ENCODE data around the gene CMTM5. TPM values are rescaled to one million over a fixed set of nuclear protein-coding genes. Genes with fewer than 3 reads are reported as not detected.

The CMTM5 gene
- polyA plus RNA-seq, 6 donors from 2014 or later, result 0.36 to 2.5 (median 1.6) TPM; not detected in 2

- Mint-ChIP-seq H3K36me3 (peaks cover 0 to 22% of the 10 kb centered on the region in 2 donors), H3K4me1 (peaks cover 10 to 12% (median 11%) of the 10 kb centered on the region in 3 donors), H3K27me3 (peaks cover 57 to 86% (median 85%) of the 10 kb centered on the region in 3 donors), H3K27ac (no peak overlapping the region), H3K4me3 (peak overlapping the region; percentile 7 to 88 (median 78)), H3K9me3 (peaks cover 0 to 4% (median 0%) of the 10 kb centered on the region in 7 donors)
- no peak for DNase-seq
- ATAC-seq (ENCODE audit: low read depth in 2 of 2), result no peak
Measured at GRCh38 chr14:23351681-23352505, 25.0 kb upstream of the CMTM5 start.

DNA sequence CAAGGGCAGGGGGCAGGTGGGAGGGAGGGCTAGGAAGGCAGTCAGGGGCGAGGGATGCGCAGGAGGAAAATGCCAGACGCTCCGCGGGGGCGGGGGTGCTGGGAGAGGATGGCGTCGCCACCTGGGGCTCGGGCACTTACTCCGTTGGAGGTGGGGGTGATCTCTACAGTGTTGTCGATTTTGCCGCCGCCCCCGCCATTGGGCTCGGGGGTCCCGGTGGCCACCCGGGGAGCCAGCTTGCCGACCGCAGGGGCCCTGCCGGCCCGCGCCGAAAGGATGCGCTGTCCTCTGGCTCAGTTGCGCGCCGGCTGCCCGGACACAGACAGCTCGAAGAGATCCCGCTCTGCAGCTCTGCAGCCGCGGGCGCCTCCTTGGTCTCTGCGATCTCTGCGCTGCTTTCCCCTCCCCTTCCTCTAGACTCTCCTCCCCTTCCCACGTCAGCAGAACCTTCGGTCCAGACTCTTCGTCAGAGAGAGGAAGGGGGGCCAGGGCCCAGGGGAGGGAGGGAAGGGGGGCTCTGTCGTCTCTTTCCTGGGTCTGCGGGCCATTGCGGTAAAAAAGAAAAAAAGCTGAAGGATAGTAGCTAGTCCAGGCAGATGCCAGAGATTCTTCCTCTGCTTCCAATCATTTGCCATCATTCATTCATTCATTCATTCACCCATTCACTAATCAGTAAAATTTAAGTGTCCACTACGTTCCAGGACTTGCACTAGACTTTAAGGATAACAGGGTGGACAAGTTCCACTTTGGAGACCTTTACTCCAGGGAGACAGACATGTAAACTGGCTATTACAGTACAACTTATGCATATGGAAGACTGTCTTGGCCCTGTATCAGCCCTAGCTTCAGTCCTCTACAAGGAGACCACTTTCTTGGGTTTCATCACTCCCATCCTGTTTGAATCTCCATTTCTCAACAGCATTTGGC, 24.1 kb upstream of the CMTM5 start, which contains the start of gene SLC22A17:
Gene SLC22A17, minus strand, starts transcription at position 382 of the 927 bp plus-strand sequence.
- peaks cover 10 to 12% (median 11%) of the 10 kb centered on the region in 3 donors for H3K4me1 Mint-ChIP-seq
- H3K4me3 Mint-ChIP-seq, result peak within 1 kb of the TSS; percentile 39 to 88 (median 82)
- H3K27ac Mint-ChIP-seq, result peak within 1 kb of the TSS in 1 of 6 donors; percentile 69
- peak; percentile 36 for DNase-seq
- H3K36me3 Mint-ChIP-seq, result peaks cover 0 to 22% of the 10 kb centered on the region in 2 donors
- H3K27me3 Mint-ChIP-seq, result peaks cover 57 to 82% (median 78%) of the 10 kb centered on the region in 3 donors
- peak; percentile 81 to 82 for ATAC-seq (ENCODE audit: low read depth in 2 of 2)
- H3K9me3 Mint-ChIP-seq, result peaks cover 0 to 4% (median 0%) of the 10 kb centered on the region in 7 donors

- ATAC-seq (ENCODE audit: low read depth in 2 of 2) (no peak), DNase-seq (no peak)
- H3K27me3 Mint-ChIP-seq, result peaks cover 61 to 77% (median 71%) of the 10 kb centered on the region in 3 donors
- peaks cover 10 to 12% (median 11%) of the 10 kb centered on the region in 3 donors for H3K4me1 Mint-ChIP-seq
- peak overlapping the region; percentile 39 to 88 (median 82) for H3K4me3 Mint-ChIP-seq
- H3K36me3 Mint-ChIP-seq, result peaks cover 0 to 22% of the 10 kb centered on the region in 2 donors
- H3K9me3 Mint-ChIP-seq, result peaks cover 0 to 4% (median 0%) of the 10 kb centered on the region in 7 donors
- H3K27ac Mint-ChIP-seq, result peak overlapping the region in 1 of 6 donors; percentile 69
Measured at GRCh38 chr14:23353433-23353780, 23.4 kb upstream of the CMTM5 start.

GRCh38 chr14:23354990-23355389, 21.9 kb upstream of the CMTM5 start:
- ATAC-seq (ENCODE audit: low read depth in 2 of 2) (no peak), DNase-seq (no peak)
- peaks cover 0 to 4% (median 0%) of the 10 kb centered on the region in 7 donors for H3K9me3 Mint-ChIP-seq
- H3K36me3 Mint-ChIP-seq, result peaks cover 0 to 22% of the 10 kb centered on the region in 2 donors
- peak overlapping the region in 2 of 8 donors; percentile 4 to 9 for H3K4me3 Mint-ChIP-seq
- no peak overlapping the region for H3K27ac Mint-ChIP-seq
- peaks cover 10 to 12% (median 11%) of the 10 kb centered on the region in 3 donors for H3K4me1 Mint-ChIP-seq
- H3K27me3 Mint-ChIP-seq, result peaks cover 56 to 74% (median 61%) of the 10 kb centered on the region in 3 donors

DNA sequence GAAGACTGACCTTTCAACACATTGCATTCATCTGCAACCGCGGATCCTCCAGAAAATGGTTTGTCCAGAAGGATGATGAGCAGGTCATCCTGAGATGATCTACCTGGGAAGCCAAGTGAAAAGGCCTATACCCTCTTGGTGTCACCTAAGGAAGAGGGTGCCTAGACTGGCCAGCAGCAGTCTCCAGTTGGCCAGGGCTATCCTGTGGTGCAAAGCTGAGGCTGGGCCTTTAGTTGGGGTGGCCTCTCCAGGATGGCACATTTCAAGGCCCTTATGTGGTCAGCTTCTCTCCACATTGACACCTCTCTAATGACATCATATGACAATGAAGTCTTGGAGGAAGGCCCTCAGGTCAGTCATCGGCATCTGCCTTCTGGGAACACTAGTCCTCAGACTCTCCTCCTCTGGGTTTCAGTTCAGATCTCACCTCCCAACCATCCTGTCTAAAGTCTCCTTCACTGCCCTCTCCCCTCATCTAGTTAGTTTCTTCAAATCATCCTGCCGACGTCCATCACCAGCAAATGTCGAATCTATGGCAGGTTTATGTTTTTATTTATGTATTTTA, 20.9 kb upstream of the CMTM5 start:
- no peak for DNase-seq
- Mint-ChIP-seq H3K27ac (peak overlapping the region in 1 of 6 donors; percentile 2), H3K27me3 (peaks cover 50 to 72% (median 56%) of the 10 kb centered on the region in 3 donors), H3K4me3 (no peak overlapping the region), H3K9me3 (no peaks in the 10 kb centered on the region), H3K4me1 (peaks cover 9 to 11% (median 10%) of the 10 kb centered on the region in 3 donors), H3K36me3 (peaks cover 0 to 15% of the 10 kb centered on the region in 2 donors)
- ATAC-seq (ENCODE audit: low read depth in 2 of 2), result no peak

DNA sequence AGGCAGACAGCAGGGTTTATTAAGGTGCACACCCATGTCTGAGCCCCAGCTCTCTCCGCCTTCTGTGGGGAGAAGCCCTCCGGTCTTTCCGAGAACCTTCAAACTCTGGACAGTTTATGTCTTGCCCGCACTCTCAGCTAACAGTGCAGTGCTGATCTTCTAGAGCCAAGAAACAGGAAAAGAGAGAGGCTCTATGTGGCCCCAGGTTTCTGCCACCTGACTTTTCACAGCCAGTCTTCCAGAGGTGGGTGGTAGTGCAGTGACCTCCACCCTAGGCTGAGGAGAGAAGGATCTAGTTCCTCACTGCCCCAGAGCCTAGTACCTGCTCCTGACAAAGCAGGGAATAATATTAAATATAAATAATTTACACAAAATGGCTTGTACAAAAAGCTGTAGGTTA, 20.2 kb upstream of the CMTM5 start:
- Mint-ChIP-seq H3K4me1 (peaks cover 7 to 11% (median 10%) of the 10 kb centered on the region in 3 donors), H3K4me3 (no peak overlapping the region), H3K27me3 (peaks cover 47 to 69% (median 53%) of the 10 kb centered on the region in 3 donors), H3K27ac (no peak overlapping the region), H3K36me3 (peaks cover 0 to 10% of the 10 kb centered on the region in 2 donors), H3K9me3 (no peaks in the 10 kb centered on the region)
- ATAC-seq (ENCODE audit: low read depth in 2 of 2), result no peak
- no peak for DNase-seq

DNA sequence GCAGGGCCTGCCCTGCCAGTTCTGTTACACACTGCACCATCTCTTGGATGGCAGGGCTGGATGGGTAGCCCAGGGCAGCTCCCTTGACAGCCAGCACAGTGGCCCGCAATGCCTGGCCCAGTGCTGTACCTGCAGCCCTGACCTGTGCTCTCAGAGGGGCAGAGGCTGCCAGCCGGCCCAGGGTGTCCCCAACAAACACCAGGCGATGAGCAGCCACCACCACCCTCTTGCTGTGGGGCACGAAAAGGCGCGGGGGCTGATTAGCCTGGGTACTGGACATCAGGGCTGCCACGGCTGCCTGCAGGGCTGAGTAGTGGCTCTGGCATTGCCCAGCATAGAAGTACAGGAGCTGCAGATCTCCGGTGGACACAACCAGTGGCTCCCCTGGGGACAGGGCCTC, 19.6 kb upstream of the CMTM5 start:
- Mint-ChIP-seq H3K4me1 (peaks cover 7 to 11% (median 10%) of the 10 kb centered on the region in 3 donors), H3K27me3 (peaks cover 51 to 75% (median 53%) of the 10 kb centered on the region in 3 donors), H3K4me3 (no peak overlapping the region), H3K36me3 (peaks cover 0 to 10% of the 10 kb centered on the region in 2 donors), H3K27ac (no peak overlapping the region), H3K9me3 (no peaks in the 10 kb centered on the region)
- ATAC-seq (ENCODE audit: low read depth in 2 of 2) (no peak), DNase-seq (no peak)

GRCh38 chr14:23358042-23358441, 18.8 kb upstream of the CMTM5 start:
- Mint-ChIP-seq H3K4me1 (peaks cover 3 to 8% (median 7%) of the 10 kb centered on the region in 3 donors), H3K27me3 (peaks cover 50 to 73% (median 50%) of the 10 kb centered on the region in 3 donors), H3K36me3 (peaks cover 0 to 8% of the 10 kb centered on the region in 2 donors), H3K27ac (no peak overlapping the region), H3K4me3 (no peak overlapping the region), H3K9me3 (no peaks in the 10 kb centered on the region)
- ATAC-seq (ENCODE audit: low read depth in 2 of 2) (no peak), DNase-seq (no peak)

DNA sequence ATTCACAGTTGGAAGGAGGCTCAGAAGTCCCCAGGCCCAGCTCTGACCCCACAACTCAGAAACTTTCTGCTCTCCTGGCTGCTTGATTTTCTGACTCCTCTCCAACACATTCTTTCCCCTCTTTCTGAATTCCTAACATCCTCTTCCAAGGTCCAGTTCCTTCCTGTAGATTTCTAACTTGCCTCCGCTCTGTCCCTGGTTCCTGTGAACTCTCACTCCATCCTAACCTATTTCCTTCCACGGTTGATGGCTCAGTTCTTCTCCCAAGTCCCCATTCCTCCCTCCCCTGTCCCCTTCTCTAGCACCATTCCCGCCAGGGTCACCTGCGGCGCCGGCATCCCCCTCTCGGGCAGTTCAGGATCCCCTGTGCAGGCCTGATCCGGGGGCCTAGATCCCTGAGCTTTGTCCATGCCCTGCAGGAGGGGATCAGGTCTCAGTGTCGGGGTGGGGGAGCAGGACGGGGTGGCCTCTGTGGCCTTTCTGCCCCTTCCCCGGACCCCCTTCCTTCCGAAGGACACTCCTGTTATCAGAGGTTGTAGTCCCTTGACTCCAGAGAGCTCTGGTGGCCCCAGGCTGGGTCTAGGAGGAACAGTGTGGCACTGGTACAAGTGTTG, 18.2 kb upstream of the CMTM5 start:
- Mint-ChIP-seq H3K4me1 (peaks cover 0 to 2% (median 1%) of the 10 kb centered on the region in 3 donors), H3K27ac (no peak overlapping the region), H3K4me3 (no peak overlapping the region), H3K9me3 (no peaks in the 10 kb centered on the region), H3K27me3 (peaks cover 44 to 73% (median 47%) of the 10 kb centered on the region in 3 donors), H3K36me3 (peaks cover 0 to 2% of the 10 kb centered on the region in 2 donors)
- DNase-seq (no peak), ATAC-seq (ENCODE audit: low read depth in 2 of 2) (no peak)

DNA sequence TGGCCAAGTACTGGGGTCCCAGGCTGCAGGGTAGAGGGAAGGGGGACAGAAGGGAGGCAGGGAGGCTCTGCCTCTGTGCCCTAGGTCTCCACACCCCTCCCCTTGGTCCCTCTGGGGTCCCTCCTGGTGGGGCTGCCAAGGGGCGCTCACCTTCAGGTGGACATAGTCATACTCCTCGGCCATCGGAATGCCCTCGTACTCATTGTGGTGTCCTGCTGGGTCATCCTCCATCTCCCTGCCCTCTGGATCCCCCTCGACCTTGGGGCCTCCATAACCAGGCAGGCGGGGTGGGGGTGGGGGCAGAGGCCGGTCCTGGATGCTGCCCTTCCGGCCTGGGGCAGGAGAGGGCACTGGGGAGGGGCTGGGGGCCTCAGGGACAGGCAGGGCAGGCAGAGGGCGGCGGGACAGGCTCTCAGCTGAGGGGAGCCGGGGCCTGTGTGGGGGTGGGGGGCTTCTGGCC, 17.6 kb upstream of the CMTM5 start:
- H3K36me3 Mint-ChIP-seq, result no peaks in the 10 kb centered on the region
- DNase-seq, result no peak
- no peak overlapping the region for H3K4me3 Mint-ChIP-seq
- peaks cover 42 to 73% (median 42%) of the 10 kb centered on the region in 3 donors for H3K27me3 Mint-ChIP-seq
- no peaks in the 10 kb centered on the region for H3K9me3 Mint-ChIP-seq
- no peaks in the 10 kb centered on the region for H3K4me1 Mint-ChIP-seq
- no peak overlapping the region for H3K27ac Mint-ChIP-seq
- no peak for ATAC-seq (ENCODE audit: low read depth in 2 of 2)

DNA sequence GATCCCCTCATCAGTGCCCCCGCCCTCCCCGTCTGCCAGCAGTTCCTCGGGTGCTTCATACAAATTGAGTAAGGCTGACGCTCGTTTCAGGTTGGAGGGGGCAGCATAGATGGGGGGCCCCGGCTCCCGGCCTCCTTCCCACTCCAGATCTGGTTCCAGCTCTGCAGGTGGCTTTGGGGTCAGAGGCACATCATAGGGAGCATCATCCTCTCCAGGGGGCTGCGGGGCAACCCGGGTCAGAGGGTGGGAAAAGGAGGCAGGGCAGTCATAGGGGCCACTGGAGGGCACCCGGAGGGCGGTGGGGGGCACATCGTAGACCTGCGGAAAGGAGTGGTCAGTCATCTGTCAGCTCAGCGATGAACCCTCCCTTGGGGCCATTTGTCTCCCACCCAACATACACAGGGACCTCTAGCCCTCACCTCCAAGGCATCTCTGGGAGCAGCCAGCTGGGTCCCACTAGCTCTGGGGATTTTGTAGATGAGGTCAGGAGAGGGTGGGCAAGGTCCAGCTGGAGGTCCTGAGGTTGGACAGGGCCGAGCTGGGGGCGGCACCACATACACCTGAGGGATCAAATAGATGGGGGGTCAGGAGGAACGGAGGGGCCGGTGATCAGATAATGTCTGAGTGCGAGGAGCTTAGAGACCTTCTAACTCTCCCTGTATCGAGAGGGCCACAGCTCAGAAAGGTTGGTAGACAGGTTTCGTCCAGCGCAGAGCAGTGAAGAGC, 17.0 kb upstream of the CMTM5 start:
- DNase-seq (no peak), ATAC-seq (ENCODE audit: low read depth in 2 of 2) (no peak)
- no peak overlapping the region for H3K27ac Mint-ChIP-seq
- H3K27me3 Mint-ChIP-seq, result peaks cover 35 to 73% (median 42%) of the 10 kb centered on the region in 3 donors
- no peaks in the 10 kb centered on the region for H3K9me3 Mint-ChIP-seq
- peaks cover 0 to under 1% (median 0%) of the 10 kb centered on the region in 3 donors for H3K4me1 Mint-ChIP-seq
- no peak overlapping the region for H3K4me3 Mint-ChIP-seq
- H3K36me3 Mint-ChIP-seq, result no peaks in the 10 kb centered on the region

GRCh38 chr14:23360496-23360895, 16.4 kb upstream of the CMTM5 start:
- no peaks in the 10 kb centered on the region for H3K36me3 Mint-ChIP-seq
- no peak overlapping the region for H3K4me3 Mint-ChIP-seq
- H3K27ac Mint-ChIP-seq, result no peak overlapping the region
- peaks cover 29 to 68% (median 37%) of the 10 kb centered on the region in 3 donors for H3K27me3 Mint-ChIP-seq
- ATAC-seq (ENCODE audit: low read depth in 2 of 2), result no peak
- H3K9me3 Mint-ChIP-seq, result no peaks in the 10 kb centered on the region
- H3K4me1 Mint-ChIP-seq, result peaks cover 0 to 1% (median 0%) of the 10 kb centered on the region in 3 donors
- DNase-seq, result no peak
